Measurements from ENCODE around the gene TNFAIP2. TPM values are rescaled to one million over a fixed set of nuclear protein-coding genes. Genes with fewer than 3 reads are reported as not detected.

Gene TNFAIP2, protein sequence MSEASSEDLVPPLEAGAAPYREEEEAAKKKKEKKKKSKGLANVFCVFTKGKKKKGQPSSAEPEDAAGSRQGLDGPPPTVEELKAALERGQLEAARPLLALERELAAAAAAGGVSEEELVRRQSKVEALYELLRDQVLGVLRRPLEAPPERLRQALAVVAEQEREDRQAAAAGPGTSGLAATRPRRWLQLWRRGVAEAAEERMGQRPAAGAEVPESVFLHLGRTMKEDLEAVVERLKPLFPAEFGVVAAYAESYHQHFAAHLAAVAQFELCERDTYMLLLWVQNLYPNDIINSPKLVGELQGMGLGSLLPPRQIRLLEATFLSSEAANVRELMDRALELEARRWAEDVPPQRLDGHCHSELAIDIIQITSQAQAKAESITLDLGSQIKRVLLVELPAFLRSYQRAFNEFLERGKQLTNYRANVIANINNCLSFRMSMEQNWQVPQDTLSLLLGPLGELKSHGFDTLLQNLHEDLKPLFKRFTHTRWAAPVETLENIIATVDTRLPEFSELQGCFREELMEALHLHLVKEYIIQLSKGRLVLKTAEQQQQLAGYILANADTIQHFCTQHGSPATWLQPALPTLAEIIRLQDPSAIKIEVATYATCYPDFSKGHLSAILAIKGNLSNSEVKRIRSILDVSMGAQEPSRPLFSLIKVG
- 0.64 and 1.0 TPM in 2 replicates for total RNA-seq

DNA sequence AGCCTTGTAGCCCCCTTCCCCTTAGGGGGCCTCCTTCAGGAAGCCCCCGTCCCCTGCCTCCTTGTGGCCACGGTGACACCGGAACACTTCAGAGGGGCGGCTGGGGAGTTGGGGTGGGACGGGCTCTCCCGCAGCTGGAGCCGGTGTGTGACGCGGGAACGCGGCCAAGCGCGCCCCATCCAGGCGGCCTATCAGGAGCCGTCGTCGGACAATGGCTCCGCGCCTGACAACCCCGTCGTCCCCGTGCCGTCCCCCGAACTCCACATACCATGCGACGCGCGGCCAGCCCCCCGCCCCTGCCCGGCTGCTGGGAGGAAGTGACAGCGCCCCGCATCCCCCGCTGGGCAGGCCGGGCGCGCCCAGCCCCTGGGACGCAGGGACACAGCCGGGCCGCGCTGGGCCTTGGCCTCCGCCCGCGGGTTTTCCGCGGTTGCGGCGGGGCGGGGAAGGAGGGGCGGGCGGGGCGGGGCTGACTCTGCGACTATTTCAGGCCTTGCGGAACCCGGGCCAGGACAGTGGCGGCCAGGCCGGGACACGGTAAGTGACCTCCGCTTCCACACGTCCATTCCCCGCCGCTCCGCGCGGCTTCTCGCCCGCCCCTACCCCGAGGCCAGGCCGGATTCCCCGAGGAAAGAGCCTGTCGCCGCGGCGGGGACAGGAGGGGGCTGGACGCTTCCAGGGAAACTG is at the start of gene TNFAIP2:
Gene TNFAIP2 (plus strand): TSS at position 515 of the 687 bp plus-strand sequence. CDS start 2,997 bp downstream, outside the sequence.
- Mint-ChIP-seq H3K4me1 (ENCODE audit: low read depth) (no peaks in the 10 kb centered on the region), H3K9me3 (no peaks in the 10 kb centered on the region), H3K27ac (no peak within 1 kb of the TSS), H3K36me3 (ENCODE audit: low read depth) (no peaks in the 10 kb centered on the region), H3K4me3 (ENCODE audit: low read depth) (no peak within 1 kb of the TSS), H3K27me3 (ENCODE audit: low read depth) (peaks cover 31% of the 10 kb centered on the region)
- no peak for DNase-seq (ENCODE audit: low spot score)
- intact Hi-C loops (cut with micrococcal nuclease): no loop called here

DNA sequence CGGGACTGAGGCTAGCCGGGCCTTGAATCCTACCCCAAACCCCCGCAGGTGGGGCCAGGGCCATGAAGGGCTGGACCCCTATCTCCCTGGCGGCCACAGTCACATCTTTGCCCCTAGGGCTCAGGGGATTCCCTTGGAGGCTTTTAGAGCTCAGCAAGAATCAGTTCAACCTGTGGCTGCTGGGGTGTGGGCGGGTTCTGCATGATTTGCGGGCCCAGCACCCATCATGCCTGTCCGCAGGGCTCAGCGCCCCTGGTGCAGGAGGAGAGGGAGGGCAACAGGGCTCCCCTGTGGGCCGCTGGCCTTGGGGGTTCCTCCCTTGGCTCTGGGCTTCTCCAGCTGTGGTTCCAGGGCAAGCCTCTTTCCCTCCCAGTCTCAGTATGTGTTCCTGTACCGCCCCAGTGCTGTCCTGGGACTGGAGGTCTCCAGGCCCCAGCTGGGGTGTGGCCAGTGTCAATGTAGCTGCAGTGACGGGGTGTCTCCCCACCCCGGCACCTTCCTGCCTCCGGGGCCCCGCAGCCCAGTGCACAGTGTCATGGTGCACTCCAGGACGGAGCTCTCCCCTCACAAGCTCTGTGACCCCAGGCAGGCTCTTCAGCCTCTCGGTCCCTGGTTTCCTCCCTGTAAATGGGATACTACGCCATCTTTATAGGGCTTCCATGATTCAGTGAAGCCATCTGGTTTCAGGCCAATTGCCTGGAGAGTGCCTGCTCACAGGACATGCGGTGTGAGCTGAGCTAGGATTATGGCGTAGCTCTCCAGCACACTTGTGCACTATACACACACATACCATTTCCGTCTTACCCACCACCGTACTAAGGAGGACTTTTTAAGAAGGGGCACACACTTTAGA is 49.2 kb upstream of the TNFAIP2 start:
- intact Hi-C loops (cut with micrococcal nuclease): loop anchor here (10.0 kb wide), 1 partner anchor 379 kb away; no protein-coding TSS in a partner anchor
- no peak for DNase-seq (ENCODE audit: low spot score)
- H3K36me3 Mint-ChIP-seq (ENCODE audit: low read depth): no peaks in the 10 kb centered on the region
- H3K27ac Mint-ChIP-seq: no peak overlapping the region
- H3K9me3 Mint-ChIP-seq: no peaks in the 10 kb centered on the region
- no peaks in the 10 kb centered on the region for H3K4me1 Mint-ChIP-seq (ENCODE audit: low read depth)
- no peak overlapping the region for H3K4me3 Mint-ChIP-seq (ENCODE audit: low read depth)
- peaks cover 5% of the 10 kb centered on the region for H3K27me3 Mint-ChIP-seq (ENCODE audit: low read depth)

DNA sequence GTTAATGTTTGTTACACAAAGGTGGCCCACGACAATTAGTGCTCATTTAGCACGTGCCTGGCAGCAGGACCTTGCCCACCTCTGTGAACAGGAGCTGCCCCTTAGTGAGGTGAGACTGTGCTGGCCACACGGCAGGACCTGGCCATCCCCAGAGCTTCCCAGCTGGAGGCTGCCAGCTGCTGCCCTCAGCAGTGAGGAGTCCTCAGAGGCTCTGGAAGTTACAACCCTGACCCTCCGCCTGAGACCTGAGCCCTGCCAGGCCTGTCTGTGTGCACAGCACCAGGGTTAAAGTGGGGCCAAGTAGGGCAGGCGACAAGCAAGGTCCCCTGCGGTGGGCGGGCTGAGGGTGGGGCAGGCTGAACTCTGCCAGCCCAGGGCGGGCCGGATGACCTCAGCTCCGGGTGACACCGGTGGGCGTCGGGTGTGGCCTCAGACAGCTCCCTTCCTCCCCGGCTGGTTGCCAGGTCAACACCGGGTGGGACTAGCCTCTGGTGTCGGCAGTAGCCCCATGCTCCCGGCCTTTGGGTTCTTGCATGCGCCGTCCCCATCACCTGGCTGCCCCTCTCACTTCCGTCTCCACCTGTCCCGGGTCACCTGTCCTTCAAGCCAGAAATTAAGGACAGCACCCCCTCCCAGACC is 48.4 kb upstream of the TNFAIP2 start:
- no peaks in the 10 kb centered on the region for H3K4me1 Mint-ChIP-seq (ENCODE audit: low read depth)
- peaks cover 5% of the 10 kb centered on the region for H3K27me3 Mint-ChIP-seq (ENCODE audit: low read depth)
- no peaks in the 10 kb centered on the region for H3K36me3 Mint-ChIP-seq (ENCODE audit: low read depth)
- no peaks in the 10 kb centered on the region for H3K9me3 Mint-ChIP-seq
- H3K27ac Mint-ChIP-seq: no peak overlapping the region
- no peak for DNase-seq (ENCODE audit: low spot score)
- no peak overlapping the region for H3K4me3 Mint-ChIP-seq (ENCODE audit: low read depth)
- intact Hi-C loops (cut with micrococcal nuclease): loop anchor here (10.0 kb wide), 1 partner anchor 380 kb away; no protein-coding TSS in a partner anchor

DNA sequence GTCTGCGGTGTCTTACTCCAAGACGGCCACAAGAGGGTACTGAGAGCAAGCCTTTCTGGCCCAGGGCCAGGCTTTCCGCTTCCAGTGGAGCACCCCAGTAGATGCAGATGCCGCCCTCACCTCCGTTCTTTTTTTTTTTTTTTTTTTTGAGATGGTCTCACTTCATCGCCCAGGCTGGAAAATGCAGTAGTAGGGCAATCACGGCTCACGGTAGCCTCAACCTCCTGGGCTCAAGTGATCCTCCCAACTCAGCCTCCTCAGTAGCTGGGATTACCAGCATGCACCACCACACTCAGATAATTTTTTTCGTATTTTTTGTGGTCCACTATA is 44.9 kb upstream of the TNFAIP2 start:
- H3K27ac Mint-ChIP-seq: no peak overlapping the region
- DNase-seq (ENCODE audit: low spot score): peak; percentile 67
- no peaks in the 10 kb centered on the region for H3K36me3 Mint-ChIP-seq (ENCODE audit: low read depth)
- peaks cover 5% of the 10 kb centered on the region for H3K27me3 Mint-ChIP-seq (ENCODE audit: low read depth)
- H3K9me3 Mint-ChIP-seq: no peaks in the 10 kb centered on the region
- H3K4me3 Mint-ChIP-seq (ENCODE audit: low read depth): no peak overlapping the region
- H3K4me1 Mint-ChIP-seq (ENCODE audit: low read depth): no peaks in the 10 kb centered on the region
- intact Hi-C loops (cut with micrococcal nuclease): loop anchor here (1.0 to 10.0 kb wide), 3 partner anchors 13 to 384 kb away; no protein-coding TSS in a partner anchor

DNA sequence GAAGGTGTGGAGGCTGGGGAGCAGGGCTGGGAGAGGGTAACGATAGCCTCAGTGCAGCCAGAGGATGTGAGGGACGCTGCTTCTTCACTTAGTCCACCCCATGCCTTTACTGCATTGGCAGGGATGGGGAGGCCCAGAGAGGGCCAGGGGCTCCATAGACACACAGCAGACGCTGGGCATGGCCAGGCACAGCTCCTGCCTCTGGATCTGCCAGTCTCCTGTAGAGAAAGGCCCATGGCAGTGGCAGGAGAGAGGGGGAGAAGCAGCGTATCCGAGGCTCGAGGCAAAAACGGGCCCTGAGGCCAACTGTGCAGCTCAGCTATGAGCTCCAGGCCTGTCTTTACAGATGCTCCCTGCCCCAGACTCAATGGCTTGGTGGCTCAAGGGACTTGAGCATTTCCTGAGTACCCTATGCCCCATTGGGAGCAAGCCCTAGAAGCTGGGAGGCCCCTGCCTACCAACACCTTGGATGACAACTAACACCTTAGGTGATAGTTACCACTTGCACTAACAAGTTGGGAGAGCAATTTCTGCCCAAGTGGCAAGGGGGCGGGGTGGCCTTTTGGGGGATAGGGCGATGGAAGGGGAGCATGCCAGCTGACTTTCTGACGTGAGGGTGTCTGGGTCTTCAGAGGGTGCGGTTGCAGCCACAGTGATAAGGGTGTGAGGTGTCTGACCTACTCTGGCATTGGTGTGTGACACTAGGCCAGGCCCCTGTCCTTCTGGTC is 44.2 kb upstream of the TNFAIP2 start:
- Mint-ChIP-seq H3K27me3 (ENCODE audit: low read depth) (peaks cover 5% of the 10 kb centered on the region), H3K36me3 (ENCODE audit: low read depth) (no peaks in the 10 kb centered on the region), H3K9me3 (no peaks in the 10 kb centered on the region), H3K4me1 (ENCODE audit: low read depth) (no peaks in the 10 kb centered on the region), H3K4me3 (ENCODE audit: low read depth) (no peak overlapping the region), H3K27ac (no peak overlapping the region)
- intact Hi-C loops (cut with micrococcal nuclease): loop anchor here (1.0 to 10.0 kb wide), 3 partner anchors 12 to 384 kb away; no protein-coding TSS in a partner anchor
- DNase-seq (ENCODE audit: low spot score): no peak

DNA sequence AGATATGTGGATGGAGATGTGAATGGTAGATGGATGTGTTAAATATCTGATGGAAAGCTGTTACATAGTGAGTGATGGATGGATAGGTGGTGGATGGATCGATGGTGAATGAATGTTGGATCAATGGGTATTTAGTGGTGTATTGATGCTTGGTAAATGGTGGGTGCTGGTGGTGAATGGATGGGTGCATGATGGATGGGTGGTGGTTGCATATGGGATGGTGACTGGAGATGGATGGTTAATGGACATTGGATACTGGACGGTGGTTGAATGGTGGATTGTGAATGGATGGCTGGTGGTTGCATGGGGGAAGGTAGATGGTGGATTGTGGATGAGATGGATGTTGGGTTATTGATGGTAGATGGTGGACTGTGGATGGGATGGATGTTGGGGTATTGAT is 41.3 kb upstream of the TNFAIP2 start:
- Mint-ChIP-seq H3K27me3 (ENCODE audit: low read depth) (peaks cover 5% of the 10 kb centered on the region), H3K4me3 (ENCODE audit: low read depth) (no peak overlapping the region), H3K36me3 (ENCODE audit: low read depth) (no peaks in the 10 kb centered on the region), H3K27ac (no peak overlapping the region), H3K9me3 (no peaks in the 10 kb centered on the region), H3K4me1 (ENCODE audit: low read depth) (no peaks in the 10 kb centered on the region)
- no peak for DNase-seq (ENCODE audit: low spot score)
- intact Hi-C loops (cut with micrococcal nuclease): no loop called here

DNA sequence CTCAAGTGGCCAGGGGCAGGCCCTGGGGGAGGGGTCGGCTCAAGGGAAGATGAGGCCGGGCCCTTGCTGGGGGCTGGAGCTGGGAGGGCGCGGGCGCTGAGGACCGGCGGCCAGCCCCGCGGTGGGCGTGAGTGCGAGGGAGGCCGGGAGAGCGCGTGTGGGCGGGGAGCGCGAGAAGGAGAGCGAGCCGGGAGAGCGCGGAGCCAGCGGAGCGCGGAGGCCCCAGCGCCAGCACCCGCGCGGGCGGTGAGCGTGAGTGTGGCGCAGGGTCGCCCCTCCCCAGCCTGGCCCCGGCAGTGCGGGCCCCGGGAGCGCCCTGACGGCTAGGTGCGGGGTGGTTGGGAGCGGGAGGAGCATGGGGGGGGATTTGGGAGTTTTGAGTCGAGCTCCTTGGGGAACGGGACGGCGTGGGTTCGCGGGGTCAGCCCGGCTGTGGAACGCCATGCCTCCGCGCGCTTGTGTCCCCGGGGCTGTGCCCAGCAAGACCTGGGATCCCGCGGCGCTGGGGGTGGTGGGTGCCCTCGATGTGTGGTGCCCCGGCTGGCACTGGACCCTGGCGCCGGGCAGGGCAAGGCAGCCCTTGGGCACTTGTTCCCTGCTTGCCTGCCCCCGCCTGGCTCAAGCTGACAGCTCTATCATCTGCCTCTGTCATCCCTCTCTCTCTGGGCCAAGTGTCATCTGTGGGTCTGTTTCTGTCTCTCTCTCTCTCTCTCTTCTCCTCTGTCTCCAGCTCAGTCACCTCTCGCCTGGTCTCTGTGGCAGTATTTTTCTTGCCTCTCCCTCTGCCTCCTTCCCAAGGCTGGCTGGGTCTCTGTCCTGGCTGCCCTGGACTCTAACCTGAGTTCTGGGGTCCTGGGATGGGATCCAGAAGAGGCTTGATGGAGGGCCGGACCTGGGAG is 39.0 kb upstream of the TNFAIP2 start, which contains the start of gene LBHD2:
Gene LBHD2 (plus strand): TSS at position 190 of the 899 bp plus-strand sequence. CDS start 1,803 bp downstream, outside the sequence.
- Mint-ChIP-seq H3K9me3 (no peaks in the 10 kb centered on the region), H3K27me3 (ENCODE audit: low read depth) (peaks cover 5% of the 10 kb centered on the region), H3K4me3 (ENCODE audit: low read depth) (no peak within 1 kb of the TSS), H3K4me1 (ENCODE audit: low read depth) (no peaks in the 10 kb centered on the region), H3K27ac (no peak within 1 kb of the TSS), H3K36me3 (ENCODE audit: low read depth) (no peaks in the 10 kb centered on the region)
- intact Hi-C loops (cut with micrococcal nuclease): no loop called here
- no peak for DNase-seq (ENCODE audit: low spot score)

DNA sequence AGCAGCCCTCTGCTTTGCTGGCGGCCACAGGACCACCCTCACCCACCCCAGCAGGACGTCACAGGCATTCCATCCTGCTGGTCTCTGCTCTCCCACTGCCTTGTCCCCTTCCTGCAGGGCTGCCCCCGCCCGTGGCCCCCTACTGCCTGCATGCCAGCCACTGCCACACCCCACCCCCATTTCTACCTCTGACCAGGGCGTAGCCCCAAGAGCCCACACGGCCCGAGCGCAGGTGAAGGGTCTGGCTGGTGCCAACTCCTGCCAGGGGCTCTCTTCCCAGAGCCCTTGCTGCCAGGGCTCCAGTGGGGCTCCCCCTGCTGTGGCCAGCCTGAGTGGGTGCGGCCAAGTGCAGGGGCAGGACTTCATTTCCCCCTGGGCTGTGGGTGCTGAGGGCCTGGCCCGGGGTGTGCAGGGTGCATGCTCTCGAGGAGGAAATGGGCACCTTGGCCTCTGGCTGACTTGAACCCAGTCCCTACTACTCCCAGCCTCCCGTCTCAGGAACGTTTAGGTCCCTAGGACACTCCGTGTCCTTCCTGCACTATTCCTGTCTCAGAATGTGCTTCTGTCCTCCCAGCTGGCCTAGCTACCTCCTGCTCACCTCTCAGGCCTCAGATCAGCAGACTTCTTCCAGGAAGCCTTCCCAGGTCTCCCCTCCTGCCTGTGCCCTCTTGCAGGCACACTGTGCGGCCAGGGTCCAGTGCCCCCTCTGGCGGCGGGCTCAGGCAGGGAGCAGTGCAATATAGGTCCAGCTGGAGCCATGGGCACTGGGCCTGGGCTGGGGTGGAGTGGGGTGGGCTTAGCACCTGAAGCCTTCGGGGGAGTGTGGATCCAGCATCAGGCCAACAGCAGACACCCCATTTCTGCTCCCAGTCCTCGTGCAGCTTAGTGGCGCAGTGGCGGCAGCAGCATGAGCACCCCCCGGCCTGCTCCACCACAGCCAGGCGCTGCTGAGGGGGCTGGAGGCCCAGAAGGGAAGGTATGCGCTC is 37.9 kb upstream of the TNFAIP2 start:
- H3K4me1 Mint-ChIP-seq (ENCODE audit: low read depth): no peaks in the 10 kb centered on the region
- H3K4me3 Mint-ChIP-seq (ENCODE audit: low read depth): no peak overlapping the region
- no peaks in the 10 kb centered on the region for H3K9me3 Mint-ChIP-seq
- no peak for DNase-seq (ENCODE audit: low spot score)
- intact Hi-C loops (cut with micrococcal nuclease): no loop called here
- peaks cover 5% of the 10 kb centered on the region for H3K27me3 Mint-ChIP-seq (ENCODE audit: low read depth)
- no peak overlapping the region for H3K27ac Mint-ChIP-seq
- H3K36me3 Mint-ChIP-seq (ENCODE audit: low read depth): no peaks in the 10 kb centered on the region

DNA sequence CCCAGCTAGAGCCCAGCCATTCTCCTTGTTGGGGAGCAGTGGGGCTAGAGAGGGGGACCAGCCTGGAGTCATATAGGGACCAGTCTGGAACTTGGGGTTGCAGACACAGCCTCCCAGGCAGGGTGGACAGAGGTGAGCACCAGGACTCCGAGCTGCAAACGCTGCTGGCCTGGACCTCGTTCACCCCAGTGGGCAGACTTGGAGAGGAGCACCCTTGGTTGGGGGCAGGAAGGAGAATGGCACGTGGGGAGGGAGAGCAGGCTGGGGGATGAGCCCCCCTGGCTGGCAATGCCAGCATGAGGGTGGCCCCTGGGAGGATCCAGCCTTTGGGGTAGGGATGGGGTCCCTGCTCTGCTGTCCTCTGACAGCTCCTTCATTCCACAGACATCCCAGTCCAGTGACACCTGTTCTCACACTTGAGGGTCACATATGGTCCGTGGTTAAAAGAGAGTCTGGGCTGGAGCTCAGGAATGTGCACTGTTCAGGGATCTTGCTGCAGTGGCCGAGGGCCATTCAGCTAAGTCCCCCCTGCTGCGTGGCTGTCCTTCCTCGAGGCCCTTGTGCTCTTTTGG is 36.4 kb upstream of the TNFAIP2 start:
- no peak for DNase-seq (ENCODE audit: low spot score)
- peaks cover 5% of the 10 kb centered on the region for H3K27me3 Mint-ChIP-seq (ENCODE audit: low read depth)
- peaks cover 4% of the 10 kb centered on the region for H3K4me1 Mint-ChIP-seq (ENCODE audit: low read depth)
- intact Hi-C loops (cut with micrococcal nuclease): no loop called here
- H3K4me3 Mint-ChIP-seq (ENCODE audit: low read depth): no peak overlapping the region
- H3K9me3 Mint-ChIP-seq: no peaks in the 10 kb centered on the region
- H3K36me3 Mint-ChIP-seq (ENCODE audit: low read depth): no peaks in the 10 kb centered on the region
- no peak overlapping the region for H3K27ac Mint-ChIP-seq

DNA sequence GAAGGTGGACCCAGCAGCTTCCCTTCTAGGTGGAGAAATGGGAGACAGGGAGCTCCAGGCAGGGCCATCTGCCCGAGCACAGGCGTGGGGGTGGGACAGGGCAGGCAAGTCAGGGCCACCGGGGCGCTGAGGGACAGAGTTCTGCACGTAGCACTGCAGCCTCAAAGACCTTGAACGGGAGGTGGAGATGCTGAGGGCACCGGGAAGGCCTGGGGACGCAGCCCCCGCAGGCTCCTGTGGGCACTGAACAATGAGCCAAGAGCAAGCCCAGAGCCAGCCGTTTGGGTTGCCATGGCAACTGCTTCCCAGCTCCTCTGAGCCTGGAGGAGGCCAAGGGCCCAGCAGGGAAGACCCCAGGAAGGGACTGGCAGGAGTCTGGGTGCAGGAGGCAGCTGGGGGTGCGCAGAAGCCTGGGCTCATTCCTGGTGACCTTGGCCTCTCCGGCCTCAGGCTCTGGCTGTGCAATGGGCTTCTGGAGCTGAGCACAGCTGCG is 35.9 kb upstream of the TNFAIP2 start:
- Mint-ChIP-seq H3K4me1 (ENCODE audit: low read depth) (peaks cover 4% of the 10 kb centered on the region), H3K27ac (no peak overlapping the region), H3K27me3 (ENCODE audit: low read depth) (peaks cover 5% of the 10 kb centered on the region), H3K4me3 (ENCODE audit: low read depth) (no peak overlapping the region), H3K9me3 (no peaks in the 10 kb centered on the region), H3K36me3 (ENCODE audit: low read depth) (no peaks in the 10 kb centered on the region)
- intact Hi-C loops (cut with micrococcal nuclease): no loop called here
- no peak for DNase-seq (ENCODE audit: low spot score)
